ENCODE measurements around the gene SLC9B1. TPM values are rescaled to one million over a fixed set of nuclear protein-coding genes. Genes with fewer than 3 reads are reported as not detected.
A peak's percentile ranks its signal among the peaks of the same experiment; 100 is the strongest.

SLC9B1 gene
- total and polyA plus RNA-seq, 2 experiments from 2014 or later, result 0.51 TPM; not detected in 1

- H3K27ac ChIP-seq, result peak overlapping the region; percentile 87
- in situ Hi-C loops (cut with MboI), result no loop called here
- H3K4me2 ChIP-seq (ENCODE audit: unreplicated experiment), result peak overlapping the region; percentile 92
- no peaks in the 10 kb centered on the region for H3K79me2 ChIP-seq (ENCODE audit: insufficient read depth)
- H3K4me3 ChIP-seq, result peak overlapping the region; percentile 73
- no peaks in the 10 kb centered on the region for H3K9me3 ChIP-seq (ENCODE audit: low read depth)
- peak overlapping the region; percentile 99 for H2AFZ ChIP-seq
- no peaks in the 10 kb centered on the region for H3K9me2 ChIP-seq (ENCODE audit: insufficient read depth)
- WGBS, 2 experiments (ENCODE audit: low coverage in 1 of 2, low lambda C conversion rate in 2 of 2, missing lambda C conversion rate in 2 of 2), result 37 to 38% methylated on average over 8 of the region's 8 CpGs
- peak overlapping the region; percentile 87 for H3K9ac ChIP-seq
- peaks cover 23% of the 10 kb centered on the region for H3F3A ChIP-seq (ENCODE audit: insufficient read depth)
- H3K4me1 ChIP-seq (ENCODE audit: insufficient read depth), result peaks cover 10% of the 10 kb centered on the region
- no peaks in the 10 kb centered on the region for H3K36me3 ChIP-seq (ENCODE audit: low read depth)
- TF ChIP-seq EZH2 (IDR thresholded peaks at IDR 0.05; ENCODE audit: insufficient read depth, poor library complexity, severe bottlenecking), result no peak
- TF ChIP-seq EZH2phosphoT487 (IDR thresholded peaks at IDR 0.05; ENCODE audit: insufficient read depth, low read depth), result no peak
- DNase-seq, result peak; percentile 72
- H3K27me3 ChIP-seq (replicated peaks; ENCODE audit: insufficient read depth), result no peaks in the 10 kb centered on the region
- H4K20me1 ChIP-seq (ENCODE audit: insufficient read depth), result no peaks in the 10 kb centered on the region
Measured at GRCh38 chr4:103018391-103019307, 856 bp downstream of the SLC9B1 start.

- no peaks in the 10 kb centered on the region for H3K79me2 ChIP-seq (ENCODE audit: insufficient read depth)
- H3K9ac ChIP-seq, result no peak overlapping the region
- H3K27ac ChIP-seq, result peak overlapping the region; percentile 13; the same call in 1 of the 2 replicates
- peaks cover 15% of the 10 kb centered on the region; the same call in 1 of the 2 replicates for H3F3A ChIP-seq (ENCODE audit: insufficient read depth)
- in situ Hi-C loops (cut with MboI), result no loop called here
- peak; percentile 25 for DNase-seq
- no peaks in the 10 kb centered on the region for H3K9me3 ChIP-seq (ENCODE audit: low read depth)
- H3K36me3 ChIP-seq (ENCODE audit: low read depth), result no peaks in the 10 kb centered on the region
- H3K9me2 ChIP-seq (ENCODE audit: insufficient read depth), result no peaks in the 10 kb centered on the region
- H4K20me1 ChIP-seq (ENCODE audit: insufficient read depth), result no peaks in the 10 kb centered on the region
- H2AFZ ChIP-seq, result no peak overlapping the region
- H3K4me3 ChIP-seq, result no peak overlapping the region
- peak overlapping the region; percentile 30 for H3K4me2 ChIP-seq (ENCODE audit: unreplicated experiment)
- peaks cover 13% of the 10 kb centered on the region for H3K4me1 ChIP-seq (ENCODE audit: insufficient read depth)
- no peaks in the 10 kb centered on the region for H3K27me3 ChIP-seq (replicated peaks; ENCODE audit: insufficient read depth)
- TF ChIP-seq EZH2 (IDR thresholded peaks at IDR 0.05; ENCODE audit: insufficient read depth, poor library complexity, severe bottlenecking) (no peak), EZH2phosphoT487 (IDR thresholded peaks at IDR 0.05; ENCODE audit: insufficient read depth, low read depth) (no peak)
Measured at GRCh38 chr4:103012551-103012950, 7.0 kb downstream of the SLC9B1 start.

GRCh38 chr4:103012060-103012459 is 7.4 kb downstream of the SLC9B1 start:
- no peak for TF ChIP-seq EZH2phosphoT487 (IDR thresholded peaks at IDR 0.05; ENCODE audit: insufficient read depth, low read depth)
- TF ChIP-seq EZH2 (IDR thresholded peaks at IDR 0.05; ENCODE audit: insufficient read depth, poor library complexity, severe bottlenecking), result no peak
- Histone ChIP-seq H4K20me1 (ENCODE audit: insufficient read depth) (no peaks in the 10 kb centered on the region), H2AFZ (no peak overlapping the region), H3K4me2 (ENCODE audit: unreplicated experiment) (peak overlapping the region; percentile 30), H3K9ac (no peak overlapping the region), H3K4me1 (ENCODE audit: insufficient read depth) (peaks cover 13% of the 10 kb centered on the region), H3K36me3 (ENCODE audit: low read depth) (no peaks in the 10 kb centered on the region), H3K9me3 (ENCODE audit: low read depth) (no peaks in the 10 kb centered on the region), H3K4me3 (no peak overlapping the region), H3F3A (ENCODE audit: insufficient read depth) (peaks cover 15% of the 10 kb centered on the region; the same call in 1 of the 2 replicates), H3K27ac (peak overlapping the region; percentile 13; the same call in 1 of the 2 replicates), H3K27me3 (replicated peaks; ENCODE audit: insufficient read depth) (no peaks in the 10 kb centered on the region), H3K9me2 (ENCODE audit: insufficient read depth) (no peaks in the 10 kb centered on the region), H3K79me2 (ENCODE audit: insufficient read depth) (no peaks in the 10 kb centered on the region)
- DNase-seq, result peak; percentile 87
- 81 to 85% methylated on average over 1 of the region's 1 CpG for WGBS, 2 experiments (ENCODE audit: low coverage in 1 of 2, low lambda C conversion rate in 2 of 2, missing lambda C conversion rate in 2 of 2)
- in situ Hi-C loops (cut with MboI), result no loop called here

GRCh38 chr4:103011378-103012025 is 8.0 kb downstream of the SLC9B1 start:
- H3K4me2 ChIP-seq (ENCODE audit: unreplicated experiment), result peak overlapping the region; percentile 30
- DNase-seq, result peak; percentile 46
- no peaks in the 10 kb centered on the region for H3K36me3 ChIP-seq (ENCODE audit: low read depth)
- no peaks in the 10 kb centered on the region for H4K20me1 ChIP-seq (ENCODE audit: insufficient read depth)
- H3K9me3 ChIP-seq (ENCODE audit: low read depth), result no peaks in the 10 kb centered on the region
- H3K27ac ChIP-seq, result 0 out of 2 replicates have a peak overlapping the region, but pooled peaks have one; percentile 13
- in situ Hi-C loops (cut with MboI), result no loop called here
- peaks cover 13% of the 10 kb centered on the region for H3K4me1 ChIP-seq (ENCODE audit: insufficient read depth)
- 60 to 81% methylated on average over 4 of the region's 4 CpGs for WGBS, 2 experiments (ENCODE audit: low coverage in 1 of 2, low lambda C conversion rate in 2 of 2, missing lambda C conversion rate in 2 of 2)
- 0 out of 2 replicates have a peak overlapping the region, but pooled peaks have one; percentile 19 for H2AFZ ChIP-seq
- no peak overlapping the region for H3K4me3 ChIP-seq
- no peaks in the 10 kb centered on the region for H3K79me2 ChIP-seq (ENCODE audit: insufficient read depth)
- H3K27me3 ChIP-seq (replicated peaks; ENCODE audit: insufficient read depth), result no peaks in the 10 kb centered on the region
- TF ChIP-seq EZH2phosphoT487 (IDR thresholded peaks at IDR 0.05; ENCODE audit: insufficient read depth, low read depth) (no peak), EZH2 (IDR thresholded peaks at IDR 0.05; ENCODE audit: insufficient read depth, poor library complexity, severe bottlenecking) (no peak)
- H3K9ac ChIP-seq, result no peak overlapping the region
- no peaks in the 10 kb centered on the region for H3K9me2 ChIP-seq (ENCODE audit: insufficient read depth)
- H3F3A ChIP-seq (ENCODE audit: insufficient read depth), result peaks cover 15% of the 10 kb centered on the region; the same call in 1 of the 2 replicates
